NOMO-1 (cell line): Measurements from ENCODE around the gene RHOXF1.
"Not testable (repeated sequence)": the region's sequence is repeated elsewhere in the genome, so short reads cannot be mapped to it uniquely, and the experiment has no call there.

Experiments used
- DNase-seq, 2 experiments: peaks; one replicate each; lab custom pipeline; 2025; ENCODE audit not compliant: unreplicated experiment in 2 of 2; lab: John Stamatoyannopoulos, UW

The RHOXF1 gene, protein sequence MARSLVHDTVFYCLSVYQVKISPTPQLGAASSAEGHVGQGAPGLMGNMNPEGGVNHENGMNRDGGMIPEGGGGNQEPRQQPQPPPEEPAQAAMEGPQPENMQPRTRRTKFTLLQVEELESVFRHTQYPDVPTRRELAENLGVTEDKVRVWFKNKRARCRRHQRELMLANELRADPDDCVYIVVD

DNA sequence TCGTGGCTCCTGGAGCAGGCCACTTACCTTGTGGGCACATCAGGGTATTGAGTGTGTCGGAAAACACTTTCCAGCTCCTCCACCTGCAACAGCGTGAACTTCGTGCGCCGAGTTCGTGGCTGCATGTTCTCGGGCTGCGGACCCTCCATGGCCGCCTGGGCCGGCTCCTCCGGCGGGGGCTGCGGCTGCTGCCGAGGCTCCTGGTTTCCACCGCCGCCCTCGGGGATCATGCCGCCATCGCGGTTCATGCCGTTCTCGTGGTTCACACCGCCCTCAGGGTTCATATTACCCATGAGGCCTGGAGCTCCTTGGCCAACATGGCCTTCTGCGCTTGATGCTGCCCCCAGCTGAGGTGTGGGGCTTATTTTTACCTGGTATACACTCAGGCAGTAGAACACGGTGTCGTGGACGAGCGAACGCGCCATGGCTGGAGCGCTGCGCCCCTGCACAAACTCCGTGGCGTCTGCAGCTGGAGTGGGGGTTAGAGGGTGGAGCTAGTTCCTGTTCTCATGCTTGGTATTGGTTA is at the start of gene RHOXF1:
Gene RHOXF1 (minus strand): TSS at position 476 of the 526 bp plus-strand sequence. CDS start 51 bp downstream, at position 425.
- no peak for DNase-seq

DNA sequence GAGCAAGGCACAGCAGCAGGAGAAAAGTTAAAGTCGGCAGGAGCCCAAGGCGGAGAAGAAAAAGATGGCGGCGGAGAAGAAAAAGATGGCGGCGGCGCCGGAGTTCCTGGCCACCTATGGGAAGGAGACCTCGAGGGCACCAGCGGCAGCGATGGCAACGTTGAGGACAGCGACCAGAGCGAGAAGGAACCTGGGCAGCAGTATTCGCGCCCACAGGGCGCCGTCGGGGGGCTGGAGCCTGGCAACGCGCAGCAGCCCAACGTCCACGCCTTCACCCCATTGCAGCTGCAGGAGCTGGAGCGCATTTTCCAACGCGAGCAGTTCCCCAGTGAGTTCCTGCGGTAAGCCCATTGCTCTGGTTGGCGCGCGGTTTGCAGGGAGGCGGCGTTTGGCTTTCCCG is 43.4 kb upstream of the RHOXF1 start:
- not testable (repeated sequence) for DNase-seq

DNA sequence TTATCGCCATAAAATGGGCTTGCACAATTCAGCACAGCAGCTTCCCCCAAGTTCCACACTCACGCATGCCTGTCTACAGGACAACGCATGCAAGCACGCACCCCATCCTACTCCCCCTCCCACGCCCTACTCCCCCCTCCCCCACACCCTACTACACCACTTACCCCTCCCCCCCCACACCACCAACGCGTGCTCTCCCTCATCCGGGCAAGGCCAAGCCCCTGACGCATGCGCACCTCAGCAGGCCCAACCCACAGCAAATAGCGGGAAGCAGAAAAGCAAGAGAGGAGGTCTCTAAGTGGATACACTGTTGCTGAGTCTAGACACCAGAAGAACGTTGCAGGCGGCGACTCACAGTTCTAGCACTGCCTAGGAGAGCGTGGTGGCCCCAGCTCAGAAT is 42.6 kb upstream of the RHOXF1 start, which contains the start of gene RHOXF2:
Gene RHOXF2 (plus strand): TSS at position 301 of the 400 bp plus-strand sequence. CDS start 138 bp downstream, outside the sequence.
- DNase-seq, result not testable (repeated sequence)

DNA sequence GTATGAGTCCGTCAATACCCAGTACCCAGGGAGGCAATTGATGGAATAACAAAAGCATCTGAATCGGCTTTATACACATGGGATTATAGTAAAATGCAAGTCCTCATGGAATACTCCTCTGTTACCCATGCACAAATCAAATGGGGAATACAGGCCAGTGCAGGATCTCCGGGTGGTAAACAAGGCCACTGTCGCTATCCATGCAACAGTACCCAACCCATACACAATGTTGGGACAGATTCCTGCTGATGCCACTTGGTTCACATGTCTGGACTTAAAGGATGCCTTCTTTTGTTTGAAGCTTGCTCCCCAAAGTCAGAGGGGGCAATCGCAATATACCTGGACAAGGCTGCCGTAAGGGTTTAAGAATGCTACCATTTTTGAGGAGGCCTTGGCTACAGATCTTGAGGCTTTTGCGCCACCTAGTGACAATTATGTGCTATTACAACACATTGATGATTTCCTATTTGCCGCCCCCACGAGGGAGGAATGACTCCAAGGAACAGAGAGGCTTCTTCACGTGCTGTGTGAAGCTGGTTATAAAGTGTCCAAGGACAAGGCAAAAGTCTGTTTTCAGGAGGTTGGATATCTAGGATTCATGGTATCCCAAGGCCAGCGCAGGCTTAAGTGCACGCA is 34.5 kb upstream of the RHOXF1 start:
- not testable (repeated sequence) for DNase-seq

DNA sequence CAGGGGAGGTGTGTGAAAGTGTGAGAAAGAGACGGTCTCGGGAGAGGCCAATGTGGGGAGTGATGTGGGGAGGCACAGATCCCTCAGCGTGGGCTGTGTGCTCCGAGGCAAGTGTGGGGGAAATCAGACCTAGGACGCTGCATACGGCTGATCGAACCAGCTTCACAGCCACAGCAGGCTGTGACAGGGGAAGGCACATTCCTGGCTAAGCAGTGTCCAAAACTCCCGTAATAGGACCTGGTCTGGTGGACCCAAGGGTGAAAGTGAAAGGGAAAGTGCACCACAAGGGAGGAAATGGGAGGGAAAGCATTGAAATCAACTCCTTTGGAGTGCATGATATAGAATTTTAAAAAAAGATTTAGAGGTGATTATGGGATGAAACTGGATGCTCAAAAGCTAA is 31.8 kb upstream of the RHOXF1 start:
- no peak for DNase-seq

DNA sequence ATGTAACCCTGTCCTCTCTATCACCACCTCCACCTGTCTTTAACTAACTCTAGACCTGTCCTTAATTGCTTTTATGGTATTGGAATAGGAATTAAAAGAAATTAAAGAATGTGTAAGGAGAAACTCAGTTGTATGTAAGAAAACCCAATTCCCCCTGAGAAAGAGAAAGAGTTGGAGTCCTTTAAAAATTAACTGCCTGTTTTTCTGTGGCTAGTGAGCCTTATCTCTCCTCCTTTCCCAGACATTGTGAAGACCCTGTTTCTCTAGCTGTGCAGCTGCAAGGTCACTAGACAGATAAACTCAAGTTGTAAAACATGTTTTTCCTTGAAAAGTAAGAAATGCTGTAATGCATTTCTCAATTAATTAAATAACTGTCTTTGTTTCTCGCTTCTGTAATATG is 30.6 kb upstream of the RHOXF1 start:
- DNase-seq, result not testable (repeated sequence)

DNA sequence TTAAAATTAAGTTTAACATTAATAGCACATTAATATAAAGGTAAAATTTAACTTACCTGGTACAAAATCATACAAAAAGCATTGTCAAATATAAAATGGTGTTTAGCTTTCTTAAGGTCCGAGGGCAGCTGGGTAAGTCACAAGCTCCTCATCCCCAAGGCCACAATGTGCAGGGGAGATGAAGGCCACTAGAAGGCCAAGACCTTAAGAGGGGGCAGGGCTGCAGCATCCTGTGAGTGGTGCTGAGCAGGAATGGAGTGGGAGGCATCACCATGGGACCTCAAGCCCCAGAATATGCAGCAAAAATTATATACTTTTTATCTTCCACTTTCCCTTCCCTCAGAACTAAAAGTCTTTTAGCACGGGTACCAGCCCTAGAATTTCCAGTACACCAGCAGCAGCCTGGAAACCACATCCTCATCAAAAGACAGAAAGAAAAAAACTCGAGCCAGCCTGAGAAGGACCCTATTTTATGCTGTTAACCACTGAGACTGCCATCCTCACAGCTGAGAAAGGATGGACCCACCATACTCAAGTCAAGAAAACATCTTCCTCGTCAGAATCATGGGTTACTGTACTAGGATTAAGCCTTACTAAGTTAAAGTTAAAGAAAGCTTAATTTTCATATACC is 29.7 kb upstream of the RHOXF1 start:
- no peak for DNase-seq

DNA sequence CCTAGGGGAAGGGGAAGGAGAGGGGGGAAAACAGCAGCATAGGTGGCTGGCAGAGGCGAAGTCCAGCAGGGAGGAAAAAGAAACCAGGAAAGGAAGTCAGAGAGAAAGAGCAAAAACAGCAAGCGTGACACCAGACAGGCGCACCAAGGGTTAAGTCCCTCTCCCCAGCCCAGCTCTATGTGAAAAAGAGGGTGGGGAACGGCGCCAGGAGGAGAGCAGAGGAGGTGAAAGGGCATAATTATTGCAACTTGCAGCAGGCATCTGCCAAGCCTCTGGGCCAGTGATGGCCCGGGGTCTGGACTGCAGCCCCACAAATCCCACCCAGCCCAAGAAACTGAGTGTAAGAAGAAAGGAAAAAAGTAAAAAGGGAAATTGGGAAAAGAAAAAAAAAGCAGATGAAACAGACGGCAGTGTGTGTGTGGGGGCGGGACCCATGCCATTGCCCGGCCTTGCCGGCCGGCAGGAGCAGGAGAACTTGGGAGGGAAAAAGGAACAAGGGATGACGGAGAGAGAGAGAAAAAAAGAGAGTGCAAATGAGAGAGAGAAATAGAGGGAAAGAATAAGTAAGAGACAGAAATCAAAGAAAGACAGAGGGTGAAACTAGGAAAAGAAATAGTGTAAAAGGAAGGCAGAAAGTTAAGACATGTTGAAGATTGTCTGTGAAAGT is 28.6 kb upstream of the RHOXF1 start:
- DNase-seq, result no peak

DNA sequence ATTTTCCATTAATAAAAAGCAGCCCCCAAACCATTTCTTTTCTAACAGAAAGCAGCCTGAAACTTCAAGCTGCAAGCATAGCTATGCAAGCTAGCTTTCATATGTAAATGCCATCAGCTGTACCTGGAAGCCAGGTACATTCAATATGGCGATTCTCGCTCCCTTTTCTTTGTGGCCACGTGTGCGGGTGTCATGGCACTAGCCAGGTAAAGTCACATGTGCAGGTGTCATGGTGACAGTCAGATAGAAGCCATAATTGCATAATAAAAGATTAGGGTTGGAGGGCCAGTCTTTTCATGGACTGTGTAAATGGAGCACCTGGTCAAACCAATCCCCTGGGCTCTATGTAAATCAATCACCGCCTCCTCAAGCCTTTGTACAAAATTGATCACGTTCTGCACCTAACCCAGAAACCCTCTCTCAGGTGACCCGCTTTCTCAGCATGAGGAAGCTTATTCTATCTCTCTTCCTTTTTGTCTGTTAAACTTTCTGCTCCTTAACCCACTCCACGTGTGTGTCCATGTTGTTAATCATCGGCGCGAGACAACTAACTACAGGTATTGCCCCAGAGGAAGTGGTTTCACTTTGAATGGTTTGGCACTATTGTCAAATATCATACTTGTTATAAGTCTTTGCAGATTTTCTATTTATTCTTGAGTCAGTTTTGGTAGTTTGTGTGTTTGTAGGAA is 24.7 kb upstream of the RHOXF1 start:
- DNase-seq, result no peak

DNA sequence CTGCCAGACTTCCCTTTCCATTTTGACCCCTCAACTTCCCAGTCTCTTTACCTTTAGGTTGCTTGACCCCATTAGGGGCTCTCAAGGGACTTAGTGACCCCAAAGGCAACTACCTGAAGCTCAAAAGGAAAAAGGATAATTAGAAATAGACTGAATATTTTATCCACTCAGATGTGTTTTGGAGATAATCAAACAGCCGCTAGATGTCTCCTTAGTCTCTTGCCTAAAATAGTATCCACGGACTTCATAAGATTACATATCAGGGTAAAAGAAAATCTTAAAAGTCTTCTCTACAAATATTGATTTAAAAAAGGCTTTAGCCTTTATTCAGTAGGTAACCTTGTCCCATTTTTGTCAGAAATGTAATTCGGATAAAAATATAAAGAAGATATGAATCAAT is 21.7 kb upstream of the RHOXF1 start:
- no peak for DNase-seq

DNA sequence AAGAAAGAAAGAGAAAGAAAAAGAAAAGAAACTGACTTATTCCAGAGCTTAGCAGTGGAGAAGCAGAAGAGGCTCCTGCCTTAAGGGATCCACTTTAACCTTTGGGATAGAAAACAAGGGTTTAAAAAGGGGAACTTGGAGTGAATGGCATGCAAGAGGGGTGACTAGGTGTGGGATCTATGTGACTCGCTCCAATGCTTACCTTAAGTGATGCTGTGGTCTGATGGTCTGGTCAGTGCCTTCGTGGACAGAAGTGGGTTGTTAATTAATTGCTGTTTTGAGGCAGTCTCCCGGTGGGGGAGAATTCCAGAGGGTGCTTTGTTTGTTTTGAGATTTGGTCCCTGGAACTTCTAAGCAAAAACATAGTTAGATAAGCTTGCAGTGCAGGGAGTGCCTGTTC is 21.1 kb upstream of the RHOXF1 start:
- DNase-seq, result no peak

DNA sequence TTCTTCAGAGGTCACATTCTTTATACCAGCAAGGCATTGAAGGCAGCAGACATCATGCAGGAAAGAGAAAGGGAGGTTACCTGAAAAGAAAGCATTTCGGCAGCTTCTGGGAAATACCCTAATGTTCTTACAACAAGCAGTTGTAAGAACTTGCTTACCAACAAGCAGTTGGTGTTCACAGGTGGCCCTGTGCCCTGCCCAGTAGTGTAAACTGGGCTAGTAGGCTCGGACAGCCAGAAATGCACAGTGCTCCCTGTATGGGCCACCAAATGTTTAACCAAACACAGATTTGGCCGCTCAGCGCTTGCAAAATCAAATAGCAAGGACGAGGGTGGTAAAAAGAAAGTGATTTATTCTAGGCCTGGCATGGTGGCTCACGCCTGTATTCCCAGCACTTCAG is 20.4 kb upstream of the RHOXF1 start:
- no peak for DNase-seq

DNA sequence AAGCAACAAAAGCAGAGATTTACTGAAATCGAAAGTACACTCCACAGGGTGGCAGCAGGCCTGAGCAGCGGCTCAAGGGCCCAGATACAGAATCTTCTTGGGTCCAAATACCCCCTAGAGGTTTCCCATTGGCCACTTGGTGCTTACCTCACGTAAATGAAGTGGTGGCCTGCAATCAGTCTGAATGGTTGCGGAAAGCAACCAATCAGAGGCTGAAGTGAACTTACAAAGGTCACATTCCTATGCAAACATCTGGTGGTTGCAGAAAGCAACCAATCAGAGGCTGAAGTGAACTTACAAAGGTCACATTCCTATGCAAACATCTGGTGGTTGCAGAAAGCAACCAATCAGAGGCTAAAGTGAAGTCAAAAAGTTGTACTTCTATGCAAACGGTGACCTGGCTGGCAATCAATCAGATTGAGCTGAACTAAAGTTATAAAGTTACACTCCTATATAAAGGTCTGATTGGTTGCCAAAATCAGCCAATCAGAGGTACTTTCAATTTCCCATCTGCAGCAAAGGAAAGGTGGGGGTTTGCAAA is 12.7 kb upstream of the RHOXF1 start:
- not testable (repeated sequence) for DNase-seq

DNA sequence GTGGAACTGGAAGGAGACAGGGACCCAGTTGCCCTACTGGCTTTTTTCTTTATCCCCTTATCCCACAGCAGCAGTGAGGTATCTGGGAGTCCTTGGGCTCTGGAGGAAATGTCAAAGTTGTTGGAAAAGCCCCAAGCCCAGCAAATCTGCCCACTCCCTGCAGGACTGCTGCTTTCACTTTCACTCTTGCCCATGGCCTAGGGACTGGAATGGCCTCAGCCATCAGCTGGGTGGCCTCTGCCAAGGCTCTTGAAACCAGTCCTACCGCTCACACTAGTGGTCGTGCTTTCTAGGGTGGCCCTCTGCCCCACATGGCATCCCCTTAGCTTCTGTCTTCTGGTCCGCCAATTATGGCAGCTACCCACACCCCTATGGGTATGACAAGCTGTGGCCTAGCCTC is 9.7 kb upstream of the RHOXF1 start:
- DNase-seq, result no peak

DNA sequence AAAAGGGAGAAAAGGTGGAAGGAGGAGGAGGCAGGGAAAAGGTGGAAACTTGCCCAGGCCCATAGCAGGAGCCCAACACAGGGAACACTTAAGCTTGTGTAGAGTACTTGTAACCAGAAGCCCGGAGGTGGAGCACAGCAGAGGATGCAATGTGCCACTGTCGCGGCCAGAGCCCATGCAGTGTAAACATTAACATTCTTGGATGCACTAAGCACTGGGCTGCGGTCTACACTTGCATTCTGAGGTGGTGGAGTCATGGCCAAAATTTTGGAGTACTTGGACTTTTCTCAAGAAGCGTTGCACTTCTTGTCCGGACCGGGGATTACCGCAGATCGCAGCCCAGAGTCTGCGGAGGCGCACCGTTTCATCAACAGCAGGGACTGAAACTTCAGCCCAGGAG is 4.5 kb upstream of the RHOXF1 start:
- no peak for DNase-seq

DNA sequence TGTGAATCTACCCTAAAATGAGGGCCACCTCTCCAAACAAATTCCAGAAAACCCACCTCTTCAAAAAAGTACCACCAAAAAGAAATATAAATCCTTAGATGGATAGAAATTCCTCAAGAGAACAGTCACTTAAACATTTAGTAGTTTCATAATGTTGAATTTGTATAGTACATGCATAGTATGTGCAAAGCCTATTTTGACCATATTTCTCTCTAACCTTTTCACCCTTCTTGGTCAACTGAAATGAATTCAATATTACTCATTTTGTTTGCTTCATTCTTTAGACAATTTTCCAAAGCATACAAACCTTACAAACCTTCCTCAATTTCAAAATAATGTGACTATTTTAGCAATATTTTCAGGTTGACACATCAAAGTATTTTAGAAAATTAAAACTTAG is 4.1 kb downstream of the RHOXF1 start:
- DNase-seq, result no peak

DNA sequence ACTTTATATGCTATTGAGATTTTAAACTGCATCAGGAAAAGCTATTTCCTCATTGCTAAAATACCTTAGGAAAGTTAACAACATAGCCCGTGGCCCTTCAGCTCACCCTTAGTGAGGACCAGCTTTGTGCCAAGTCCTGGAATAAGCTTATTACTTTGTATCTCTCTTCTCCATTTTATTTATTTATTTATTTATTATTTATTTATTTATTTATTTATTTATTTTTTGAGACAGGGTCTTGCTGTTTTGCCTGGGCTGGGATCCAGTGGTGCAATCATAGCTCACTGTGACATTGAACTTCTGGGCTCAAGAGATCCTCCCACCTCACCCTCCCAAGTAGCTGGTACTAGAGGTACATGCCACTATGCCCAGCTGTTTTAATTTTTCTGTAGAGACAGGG is 6.3 kb downstream of the RHOXF1 start:
- no peak for DNase-seq

DNA sequence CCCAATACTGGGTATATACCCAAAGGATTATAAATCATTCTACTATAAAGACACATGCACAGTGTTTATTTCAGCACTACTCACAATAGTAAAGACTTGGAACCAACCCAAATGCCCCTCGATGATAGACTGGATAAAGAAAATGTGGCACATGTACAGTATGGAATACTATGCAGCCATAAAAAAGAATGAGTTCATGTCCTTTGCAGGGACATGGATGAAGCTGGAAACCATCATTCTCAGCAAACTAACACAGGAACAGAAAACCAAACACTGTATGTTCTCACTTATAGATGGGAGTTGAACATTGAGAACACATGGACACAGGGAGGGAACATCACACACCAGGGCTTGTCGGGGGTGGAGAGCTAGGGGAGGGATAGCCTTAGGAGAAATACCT is 11.0 kb downstream of the RHOXF1 start:
- not testable (repeated sequence) for DNase-seq

DNA sequence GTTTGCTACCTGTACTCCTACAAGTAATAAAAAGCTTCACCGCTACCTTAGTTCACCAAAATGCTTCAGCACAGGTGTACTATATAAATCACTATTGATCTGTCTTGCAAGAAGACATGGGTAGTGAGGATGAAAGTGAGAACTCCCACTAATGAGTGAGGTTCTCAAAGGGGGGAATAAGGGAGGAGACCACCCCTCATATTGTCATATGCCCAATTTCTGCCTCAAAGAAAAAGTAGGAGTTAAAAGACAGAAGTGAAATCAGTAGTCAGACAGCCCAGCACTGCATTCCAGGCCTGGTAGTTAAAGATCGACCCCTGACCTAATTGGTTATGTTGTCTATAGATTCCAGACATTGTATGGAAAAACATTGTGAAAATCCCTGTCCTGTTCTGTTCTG is 14.7 kb downstream of the RHOXF1 start:
- DNase-seq, result not testable (repeated sequence)

DNA sequence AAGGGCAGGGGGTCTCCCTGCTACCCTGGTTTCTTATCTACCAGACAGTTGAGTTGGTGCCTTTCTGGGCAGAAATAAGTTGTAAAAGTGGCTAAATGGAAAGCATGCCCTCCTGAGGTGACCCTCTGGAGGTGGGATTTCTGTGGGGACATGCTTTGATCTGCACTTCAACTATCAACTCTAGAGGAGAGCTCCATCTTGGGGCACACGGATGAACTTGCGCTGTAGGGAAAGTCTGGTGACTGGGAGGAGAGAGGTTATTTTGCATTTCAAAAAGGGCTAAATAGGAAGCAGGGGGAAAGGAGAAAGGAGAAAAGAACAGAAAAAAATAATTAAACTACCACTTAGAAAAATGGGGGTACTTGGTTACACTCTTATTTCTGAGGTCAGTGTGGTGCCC is 25.5 kb downstream of the RHOXF1 start:
- DNase-seq, result no peak
